A172 (cell line): Measurements from ENCODE around the gene ANP32B. TPM values are rescaled to one million over a fixed set of nuclear protein-coding genes. Genes with fewer than 3 reads are reported as not detected.

Experiments
- DNase-seq: peaks from one replicate; pipeline ENCODE4 v3.0.0-alpha.2; 2015; ENCODE audit warnings: low spot score
- total RNA-seq: library from RNA; depleted of rRNA; stranded (reverse); fragments of >200 nt; shearing (Covaris generic); gene quantifications from 2 replicates; pipeline ENCODE4 v1.2.3, GENCODE V29; 2014

The ANP32B gene
- total RNA-seq, 1 experiment from 2014 or later = 21.2 TPM

DNA sequence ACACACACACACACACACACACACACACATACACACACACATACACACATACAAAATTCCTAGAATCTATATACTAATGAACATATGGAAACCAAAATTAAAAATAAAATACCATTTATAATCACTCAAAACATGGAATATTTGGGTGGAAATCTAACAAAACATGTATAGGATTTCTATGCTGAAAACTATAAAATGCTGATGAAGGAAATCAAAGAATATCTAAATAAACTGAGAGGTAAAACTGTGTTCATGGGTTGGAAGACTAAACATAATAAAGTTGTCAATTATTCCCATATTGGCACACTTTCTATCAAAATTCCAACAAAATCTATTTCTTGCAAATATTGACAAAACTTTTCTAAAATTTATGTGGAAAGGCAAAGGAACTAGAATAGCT lies 48.0 kb downstream of the ANP32B start:
- DNase-seq = no peak

DNA sequence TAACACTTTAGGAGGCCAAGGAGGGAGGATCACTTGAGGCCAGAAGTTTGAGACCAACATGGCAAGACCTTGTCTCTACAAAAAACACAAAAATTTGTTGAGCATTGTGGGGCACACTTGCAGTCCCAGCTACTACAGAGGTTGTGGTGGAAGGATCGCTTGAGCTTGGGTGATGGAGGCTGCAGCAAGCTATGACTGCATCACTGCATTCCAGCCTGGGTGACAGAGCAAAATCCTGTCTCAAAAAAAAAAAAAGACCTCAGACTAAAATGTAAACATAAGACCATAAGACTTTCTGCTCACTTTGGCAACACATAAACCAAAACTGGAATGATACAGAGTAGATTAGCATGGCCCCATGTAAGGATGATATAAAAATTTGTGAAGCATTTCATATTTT lies 48.8 kb downstream of the ANP32B start:
- DNase-seq = no peak

DNA sequence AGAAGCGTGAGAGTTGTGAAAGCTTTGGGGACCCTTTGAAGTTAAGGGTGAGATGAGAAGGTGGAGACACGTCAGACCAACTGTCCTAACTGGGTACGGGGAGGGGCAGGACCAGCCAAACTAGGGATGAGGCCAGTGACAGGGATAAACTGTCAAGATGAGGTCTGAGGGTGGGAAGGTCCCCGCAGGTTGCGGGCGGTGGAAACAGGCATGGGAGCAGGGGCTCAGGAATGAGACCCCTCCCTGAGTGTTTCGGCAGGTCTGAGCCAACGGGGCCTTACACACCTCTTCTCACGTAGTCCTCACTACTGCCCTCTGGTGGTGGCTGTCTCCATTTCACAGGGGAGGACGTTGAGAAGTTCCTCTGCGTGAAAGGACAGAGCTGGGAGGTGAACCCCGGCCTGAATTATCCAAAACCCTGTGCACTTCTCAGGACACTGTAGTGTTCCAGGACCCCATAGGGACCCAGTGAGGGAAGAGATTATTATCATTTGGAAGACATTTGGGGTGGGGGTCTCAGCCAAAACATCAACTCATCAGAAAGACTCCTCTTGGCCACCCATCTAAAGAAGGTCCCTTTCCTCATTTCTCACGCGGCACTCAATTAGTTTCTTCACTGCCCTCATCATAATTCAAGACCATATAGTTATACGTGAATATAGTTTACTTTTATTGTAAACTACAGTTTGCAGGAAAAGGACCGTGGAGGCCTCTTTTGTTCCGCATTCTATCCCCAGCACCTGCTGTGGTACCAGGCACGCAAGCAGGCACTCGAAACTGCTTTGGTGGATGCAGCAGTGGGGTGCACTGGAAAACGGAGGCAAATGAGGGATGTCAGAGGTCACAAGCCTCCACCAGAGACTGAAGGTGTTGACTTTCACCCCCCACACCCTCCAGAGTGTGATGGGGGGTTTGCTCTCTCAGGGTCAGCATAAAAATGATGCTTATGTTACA lies 51.7 kb downstream of the ANP32B start:
- DNase-seq = peak; percentile 70

- DNase-seq = no peak
Measured at GRCh38 chr9:98037357-98037756, 54.2 kb downstream of the ANP32B start.

- no peak for DNase-seq
Measured at GRCh38 chr9:98038958-98039357, 55.8 kb downstream of the ANP32B start.

DNA sequence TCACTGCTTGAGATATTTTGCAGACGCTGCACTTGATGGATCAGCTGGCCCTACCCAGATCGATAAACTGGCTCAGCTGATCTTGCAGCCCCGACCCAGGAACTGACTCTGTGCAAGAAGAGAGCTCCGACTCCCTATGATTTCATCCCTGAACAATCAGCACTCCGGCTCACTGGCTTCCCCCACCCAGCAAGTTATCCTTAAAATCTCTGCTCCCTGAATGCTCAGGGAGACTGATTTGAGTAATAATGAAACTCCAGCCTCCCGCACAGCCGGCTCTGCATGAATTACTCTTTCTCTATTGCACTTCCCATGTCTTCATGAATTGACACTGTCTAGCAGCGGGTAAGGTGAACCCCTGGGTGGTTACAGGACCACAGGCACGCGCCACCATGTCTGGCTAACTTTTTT lies 56.5 kb downstream of the ANP32B start:
- no peak for DNase-seq

DNA sequence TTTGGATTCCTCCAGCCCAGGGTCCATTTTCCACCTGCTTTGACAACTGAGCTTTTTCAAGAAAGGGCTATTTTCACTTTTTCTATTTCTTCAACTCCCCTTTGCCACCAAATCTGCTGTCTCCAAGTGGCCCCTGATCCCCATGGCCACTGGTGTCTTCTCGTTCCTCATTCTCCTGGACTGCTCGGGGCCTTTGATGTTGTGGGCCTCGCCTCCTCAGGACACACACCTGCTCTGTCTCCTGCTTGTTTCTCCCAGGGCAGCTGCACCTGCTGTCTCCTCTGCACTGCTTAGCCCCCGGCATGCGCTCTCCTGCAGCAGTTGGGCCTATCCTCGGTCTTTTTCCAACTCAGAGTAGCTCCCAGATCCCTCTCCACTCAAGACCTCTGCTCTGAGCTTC lies 57.1 kb downstream of the ANP32B start:
- DNase-seq = no peak

DNA sequence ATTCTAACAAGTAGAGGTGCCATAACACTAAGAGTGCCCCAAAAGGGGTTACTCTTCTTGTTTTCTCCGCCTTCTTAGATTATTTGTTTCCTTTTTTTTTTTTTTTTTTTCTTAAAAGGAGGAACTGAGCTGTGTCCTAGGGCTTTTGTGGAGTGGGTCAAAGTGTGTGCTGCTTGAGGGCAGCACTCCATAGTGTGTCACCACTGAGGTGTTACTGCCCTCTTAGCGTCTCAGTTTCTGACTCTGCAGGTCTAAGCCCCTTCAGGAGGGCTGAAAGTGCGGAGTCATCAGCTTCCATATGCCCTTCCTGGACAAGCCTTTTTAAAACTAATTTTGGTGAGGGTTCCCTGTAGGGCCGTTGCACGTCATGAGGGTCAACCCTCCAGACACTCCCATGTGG lies 60.8 kb downstream of the ANP32B start:
- DNase-seq = no peak

DNA sequence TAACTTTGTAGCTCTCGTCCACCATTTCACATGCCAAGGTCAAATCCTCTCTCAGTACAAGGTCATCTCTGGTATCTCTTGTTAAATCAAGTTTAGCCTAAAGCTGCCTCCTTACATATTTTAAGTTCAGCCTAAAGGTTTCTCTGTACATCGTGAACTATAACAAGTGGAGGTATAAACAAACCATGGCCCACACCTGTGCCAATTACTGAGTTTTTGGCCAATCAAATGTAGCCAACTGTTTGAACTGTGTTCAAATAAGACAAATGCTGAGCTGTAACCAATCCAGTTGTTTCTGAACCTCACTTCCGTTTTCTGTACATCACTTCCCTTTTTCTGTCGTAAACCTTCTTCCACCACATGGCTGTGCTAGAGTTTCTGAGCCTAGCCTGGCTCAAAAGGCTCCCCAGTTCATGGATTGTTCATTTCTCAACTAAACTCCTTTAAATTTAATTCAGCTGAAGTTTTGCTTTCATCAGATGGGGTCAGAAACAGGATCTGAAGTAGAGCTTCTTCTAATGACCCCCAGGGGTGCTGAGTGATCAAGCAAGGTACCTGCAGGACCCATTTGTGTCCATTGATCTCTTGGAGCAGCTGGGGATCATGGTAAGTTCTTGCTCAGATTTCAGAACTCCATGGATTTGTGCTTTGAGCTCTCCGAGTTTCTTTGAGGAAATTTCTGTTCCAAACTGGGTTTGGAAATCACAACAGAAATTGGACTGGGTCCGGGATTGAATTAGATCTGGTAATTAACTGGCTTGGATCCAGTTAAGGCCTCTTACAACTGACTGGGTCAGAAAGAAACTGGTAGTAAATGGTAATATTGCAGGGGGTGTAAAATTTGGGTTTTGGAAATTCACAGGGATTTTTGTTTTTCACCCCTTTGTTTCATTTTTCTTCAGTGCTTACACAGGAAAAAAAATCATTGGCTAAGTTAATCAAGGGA lies 62.4 kb downstream of the ANP32B start:
- DNase-seq = peak; percentile 59

GRCh38 chr9:98046180-98046543 lies 63.0 kb downstream of the ANP32B start:
- DNase-seq = no peak

DNA sequence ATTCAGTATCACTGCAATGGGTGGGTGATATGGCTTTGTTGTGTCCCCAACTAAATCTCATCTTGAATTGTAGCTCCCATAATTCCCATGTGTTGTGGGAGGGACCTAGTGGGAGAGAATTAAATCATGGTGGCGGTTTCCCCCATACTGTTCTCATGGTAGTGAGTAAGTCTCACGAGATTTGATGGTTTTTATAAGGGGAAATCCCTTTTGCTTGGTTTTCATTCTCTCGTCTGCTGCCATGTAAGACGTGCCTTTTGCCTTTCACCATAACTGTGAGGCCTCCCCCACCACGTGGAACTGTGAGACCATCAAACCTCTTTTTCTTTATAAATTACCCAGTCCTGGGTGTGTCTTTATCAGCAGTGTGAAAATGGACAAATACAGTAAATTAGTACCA lies 63.9 kb downstream of the ANP32B start:
- DNase-seq = no peak

DNA sequence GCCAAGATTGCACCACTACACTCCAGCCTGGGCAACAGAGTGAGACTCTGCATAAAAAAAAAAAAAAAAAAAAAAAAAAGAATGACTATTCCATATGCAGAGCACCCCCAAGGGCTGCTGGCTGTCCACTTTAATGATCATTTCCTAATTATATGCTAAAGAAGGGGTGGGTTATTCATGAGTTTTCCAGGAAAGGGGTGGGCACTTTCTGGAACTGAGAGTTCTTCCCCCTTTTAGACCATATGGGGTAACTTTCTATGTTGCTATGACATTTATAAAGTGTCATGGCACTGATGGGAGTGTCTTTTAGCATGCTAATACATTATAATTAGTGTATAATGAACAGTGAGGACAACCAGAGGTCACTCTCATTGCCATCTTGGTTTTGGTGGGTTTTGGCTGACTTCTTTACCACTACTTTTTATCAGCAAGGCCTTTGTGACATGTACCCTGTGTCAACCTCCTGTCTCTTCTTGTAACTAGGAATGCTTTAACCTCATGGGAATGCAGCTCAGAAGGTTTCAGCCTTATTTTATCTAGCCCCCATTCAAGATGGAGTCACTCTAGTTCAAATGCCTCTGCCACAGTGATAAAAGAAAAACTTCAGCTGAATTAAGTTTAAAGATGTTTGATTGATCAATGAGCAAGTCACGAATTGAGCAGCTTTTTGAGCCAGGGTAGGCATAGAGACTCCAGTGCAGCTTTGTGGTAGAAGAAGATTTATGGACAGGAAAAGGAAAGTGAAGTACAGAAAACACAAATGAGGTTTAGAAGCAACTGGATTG lies 66.3 kb downstream of the ANP32B start:
- DNase-seq = no peak

GRCh38 chr9:98050351-98050750 lies 67.2 kb downstream of the ANP32B start:
- no peak for DNase-seq

DNA sequence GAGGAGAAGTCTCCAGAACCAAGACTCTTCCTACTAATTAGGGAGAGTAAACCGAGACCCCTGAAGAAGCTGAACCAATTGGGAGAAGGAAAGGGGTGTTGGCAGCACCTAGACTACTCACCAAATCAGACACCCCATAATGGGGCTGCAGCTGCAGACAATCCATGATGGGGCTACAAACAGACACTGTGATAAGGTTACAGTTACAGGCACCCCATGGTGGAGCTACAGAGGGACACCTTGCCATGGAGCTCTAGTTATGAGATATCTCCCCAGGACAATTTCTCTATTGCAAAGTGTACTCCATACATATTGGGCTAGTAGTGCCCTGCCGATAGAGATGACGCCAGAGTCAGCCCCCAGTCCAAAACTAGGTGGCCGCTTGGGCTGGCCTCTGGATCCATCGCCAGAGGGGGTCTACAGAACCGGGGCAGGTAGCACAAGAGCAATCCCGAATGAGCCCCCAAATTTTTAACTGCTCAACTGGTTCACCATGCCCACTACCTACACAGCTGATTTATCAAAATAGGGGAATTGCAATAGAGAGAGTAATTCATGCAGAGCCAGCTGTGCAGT lies 71.3 kb downstream of the ANP32B start:
- no peak for DNase-seq

- peak; percentile 96 for DNase-seq
Measured at GRCh38 chr9:98056269-98057137, 73.4 kb downstream of the ANP32B start, which contains the start of gene NANS. NANS (plus strand) TSS chr9:98056732; CDS start chr9:98056809, 77 bp downstream.

DNA sequence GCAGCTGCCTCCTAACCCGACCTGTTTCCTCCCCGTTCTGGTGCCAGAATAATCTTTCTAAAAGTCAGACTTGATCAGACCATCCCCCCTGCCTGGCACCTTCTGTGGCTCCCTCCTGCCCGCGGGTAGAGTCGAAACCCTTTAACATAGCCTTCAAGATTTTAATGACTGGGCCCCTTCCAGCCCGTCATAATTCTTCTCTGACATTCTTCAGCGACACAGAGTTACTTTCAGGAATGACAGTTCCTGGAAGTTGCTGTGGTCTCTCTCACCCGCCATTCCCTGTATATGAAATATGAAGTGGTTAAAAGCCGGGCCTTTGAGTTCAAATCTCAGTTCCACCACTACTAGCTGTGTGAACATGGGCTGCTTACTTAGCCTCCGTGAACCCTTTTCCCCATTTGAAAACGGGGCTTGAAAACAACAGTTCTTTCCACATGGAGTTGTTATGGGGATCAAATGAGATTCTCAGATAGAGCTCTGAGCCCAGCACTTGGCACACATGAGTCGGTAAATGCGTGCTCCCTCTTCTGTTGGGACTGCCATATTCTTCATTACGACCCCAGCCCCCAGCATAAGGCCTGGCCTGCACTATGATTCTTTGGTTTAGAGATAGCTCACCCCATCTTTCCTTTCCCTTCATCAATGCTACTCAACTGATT lies 74.1 kb downstream of the ANP32B start:
- no peak for DNase-seq

- no peak for DNase-seq
Measured at GRCh38 chr9:98062161-98062560, 79.0 kb downstream of the ANP32B start.

GRCh38 chr9:98064623-98065392 lies 81.7 kb downstream of the ANP32B start:
- no peak for DNase-seq
